GM21528 (cell line): Measurements from ENCODE around the gene TMEM213.

Source experiments
- ATAC-seq: cut with Tn5 transposase; IDR thresholded peaks from one replicate; pipeline ENCODE4 v1.9.1; 2021; ENCODE audit warnings: mild to moderate bottlenecking, moderate library complexity; ENCODE audit not compliant: unreplicated experiment, low FRiP score

TMEM213 gene, protein sequence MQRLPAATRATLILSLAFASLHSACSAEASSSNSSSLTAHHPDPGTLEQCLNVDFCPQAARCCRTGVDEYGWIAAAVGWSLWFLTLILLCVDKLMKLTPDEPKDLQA

DNA sequence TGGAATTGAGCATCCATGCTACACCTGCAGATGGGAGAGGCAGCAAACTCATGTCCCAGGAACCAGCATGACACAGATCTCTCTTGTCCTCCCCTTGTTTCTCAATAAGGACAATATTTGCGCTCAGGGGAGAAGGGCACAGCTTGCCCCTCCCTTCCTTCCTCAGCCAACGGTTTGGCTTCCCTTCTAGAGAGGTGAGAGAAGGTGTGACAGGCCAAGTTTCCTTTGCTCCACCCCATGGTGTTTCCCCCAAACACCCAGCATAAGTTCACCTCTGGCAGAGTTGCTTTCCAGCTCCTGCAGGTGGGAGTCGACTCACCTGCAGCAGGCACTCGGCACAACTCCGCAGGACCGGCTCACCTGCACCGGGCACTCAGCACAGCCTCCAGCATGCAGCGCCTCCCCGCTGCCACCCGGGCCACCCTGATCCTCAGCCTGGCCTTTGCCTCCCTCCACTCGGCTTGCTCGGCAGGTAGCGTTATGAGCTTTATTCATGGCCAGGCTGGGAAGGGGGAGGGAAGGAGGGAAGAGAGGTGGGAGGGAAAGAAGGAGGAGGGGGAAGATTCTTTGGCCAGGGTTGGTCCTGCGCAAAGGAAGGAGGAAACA is at the start of gene TMEM213, which contains the start of gene ATP6V0A4:
TSS of gene TMEM213 (plus strand) at position 280 of the 606 bp plus-strand sequence. CDS start at position 391, 111 bp downstream.
TSS of gene ATP6V0A4 (minus strand) at position 482 of the 606 bp plus-strand sequence. CDS start 26,949 bp downstream, outside the sequence.
- no peak for ATAC-seq

DNA sequence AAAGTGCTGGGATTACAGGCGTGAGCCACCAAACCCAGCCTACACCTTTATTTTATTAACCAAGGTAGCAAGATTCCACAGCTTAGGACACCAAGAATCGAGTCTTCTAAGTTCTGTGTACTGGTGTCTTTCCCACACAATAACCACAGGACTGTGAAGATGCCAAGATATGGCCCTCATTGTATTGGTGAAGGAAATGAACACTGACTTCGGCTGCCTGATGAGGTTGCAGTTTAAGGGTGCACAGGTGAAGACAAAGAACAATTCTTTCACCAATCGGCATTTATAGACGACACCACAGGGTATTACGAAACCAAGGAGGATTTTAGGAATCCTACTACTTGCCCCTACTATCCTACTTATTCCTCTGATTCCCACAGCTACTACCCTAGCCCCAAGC is 49.1 kb upstream of the TMEM213 start:
- ATAC-seq: no peak

DNA sequence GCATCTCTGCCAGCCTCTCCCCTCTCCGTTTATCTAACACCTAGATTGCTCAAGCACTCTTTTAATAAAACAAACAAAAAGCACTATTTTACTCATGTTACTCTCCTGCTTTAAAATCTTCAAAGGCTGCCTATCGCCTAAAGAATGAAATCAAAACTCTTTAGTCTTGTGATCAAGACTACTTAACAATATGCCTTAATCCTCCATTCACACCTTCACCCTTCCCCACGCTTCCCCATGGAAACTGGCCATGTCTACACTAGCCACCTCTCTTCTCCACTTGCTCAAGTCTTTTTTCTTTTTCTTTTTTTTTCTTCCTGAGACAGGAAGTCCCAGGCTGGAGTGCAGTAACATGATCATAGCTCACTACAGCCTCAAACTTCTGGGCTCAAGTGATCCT is 47.8 kb upstream of the TMEM213 start:
- ATAC-seq: no peak

DNA sequence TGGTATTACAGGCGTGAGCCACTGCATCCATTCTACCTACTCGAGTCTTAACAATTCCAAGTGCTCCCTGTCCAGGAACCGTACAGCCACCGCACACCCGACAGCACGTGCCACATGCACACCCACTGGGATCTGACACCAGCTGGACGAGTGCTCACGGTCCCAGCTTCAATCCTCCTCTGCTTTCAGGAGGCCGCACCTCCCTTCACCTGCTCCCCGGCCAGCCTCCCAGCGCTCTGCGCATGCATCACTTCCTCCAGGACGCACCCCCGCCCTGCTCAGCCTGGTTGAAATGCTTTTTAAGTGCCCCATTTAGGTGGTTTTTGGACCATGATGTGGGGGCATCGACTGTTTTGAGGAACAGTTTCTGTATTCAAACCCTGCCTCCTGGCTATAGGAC is 47.3 kb upstream of the TMEM213 start:
- ATAC-seq: no peak

DNA sequence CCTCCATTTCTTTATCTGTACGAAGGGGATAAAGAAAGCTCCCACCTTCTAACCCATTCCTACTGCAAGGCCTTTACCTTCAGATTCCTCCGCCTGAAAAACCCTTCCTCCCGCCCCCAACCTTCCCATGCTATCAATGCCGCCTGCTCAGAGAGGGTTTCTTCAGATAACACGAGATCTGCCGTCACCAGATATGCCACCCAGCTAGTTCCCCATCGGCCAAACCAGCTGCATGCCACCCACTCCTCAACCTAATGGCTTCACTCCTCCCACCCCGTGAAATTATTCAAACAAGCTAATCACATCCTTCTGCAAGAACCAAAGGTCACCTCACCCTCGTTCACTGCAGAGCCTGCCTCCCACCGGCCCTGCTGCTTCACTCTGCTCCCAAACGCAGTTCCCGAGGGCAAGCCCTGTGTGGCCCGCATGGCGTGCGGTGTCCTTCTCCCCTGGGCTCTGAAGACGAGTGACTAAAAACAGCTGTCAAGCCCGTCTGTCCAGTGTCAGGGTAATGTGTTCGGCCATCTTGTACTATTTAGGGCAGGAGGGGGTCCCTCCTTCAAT is 46.8 kb upstream of the TMEM213 start:
- no peak for ATAC-seq

DNA sequence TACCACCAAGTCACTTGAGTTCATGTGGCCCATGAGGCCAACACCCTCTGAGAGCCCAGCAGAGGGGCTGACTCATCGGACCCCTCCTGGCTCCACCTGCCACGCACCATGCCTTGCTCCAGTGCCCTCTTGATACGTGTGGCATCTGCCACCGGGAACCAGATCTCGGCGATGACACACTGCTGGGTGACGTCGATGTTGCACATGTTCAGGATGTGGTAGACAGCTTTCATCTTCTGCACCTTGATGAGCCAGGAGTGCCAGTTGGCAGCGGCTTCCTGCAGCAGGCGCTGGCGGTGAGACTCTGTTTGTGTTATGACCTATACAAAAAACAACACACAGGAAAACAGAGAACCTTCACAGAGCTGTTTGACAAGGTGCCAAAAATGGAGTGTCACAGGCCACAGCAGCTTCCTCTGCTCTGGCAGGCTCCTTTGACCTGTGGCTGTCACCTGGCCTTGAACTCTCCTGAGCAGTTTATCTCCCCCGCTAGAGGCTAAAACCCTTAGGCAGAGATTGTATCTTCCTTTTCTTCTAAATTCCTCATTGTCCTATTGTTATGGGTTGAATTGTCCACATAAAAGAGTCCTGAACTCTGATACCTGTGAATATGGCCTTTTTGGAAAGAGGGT is 45.2 kb upstream of the TMEM213 start:
- ATAC-seq: peak; percentile 82

DNA sequence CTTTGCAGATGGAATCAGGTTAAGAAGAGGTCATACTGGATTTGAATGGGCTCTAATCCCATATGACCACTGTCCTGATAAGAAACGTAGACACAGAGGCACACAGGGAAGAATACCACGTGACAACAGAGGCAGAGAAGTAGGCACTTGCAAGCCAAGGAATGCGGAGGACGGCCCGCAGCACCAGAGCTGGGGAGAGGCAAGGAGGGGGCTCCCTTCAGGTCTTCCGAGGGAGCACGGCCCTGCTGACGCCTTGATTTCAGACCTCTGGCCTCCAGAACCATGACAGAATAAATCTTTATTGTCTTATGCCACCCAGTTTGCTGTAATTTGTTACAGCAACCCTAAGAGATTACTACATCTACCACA is 44.7 kb upstream of the TMEM213 start:
- ATAC-seq: no peak

DNA sequence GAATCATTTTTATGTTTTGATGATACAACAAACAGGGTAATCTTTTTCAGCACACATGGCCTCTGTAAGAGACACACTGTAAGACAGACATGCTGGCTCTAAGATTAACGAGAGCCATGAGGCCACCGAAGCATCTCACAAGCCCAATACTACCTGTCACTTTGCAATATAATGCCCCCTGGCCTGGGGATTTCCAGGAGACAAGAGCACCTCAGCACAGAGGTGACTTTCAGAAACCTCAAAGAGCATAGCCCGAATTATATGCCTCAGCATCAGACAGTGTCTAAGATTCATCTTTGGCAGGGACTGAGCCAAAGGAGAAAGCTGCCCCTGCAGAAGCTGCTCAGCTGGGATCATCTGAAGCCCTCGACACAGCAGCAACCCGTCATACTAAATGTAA is 44.2 kb upstream of the TMEM213 start:
- no peak for ATAC-seq

DNA sequence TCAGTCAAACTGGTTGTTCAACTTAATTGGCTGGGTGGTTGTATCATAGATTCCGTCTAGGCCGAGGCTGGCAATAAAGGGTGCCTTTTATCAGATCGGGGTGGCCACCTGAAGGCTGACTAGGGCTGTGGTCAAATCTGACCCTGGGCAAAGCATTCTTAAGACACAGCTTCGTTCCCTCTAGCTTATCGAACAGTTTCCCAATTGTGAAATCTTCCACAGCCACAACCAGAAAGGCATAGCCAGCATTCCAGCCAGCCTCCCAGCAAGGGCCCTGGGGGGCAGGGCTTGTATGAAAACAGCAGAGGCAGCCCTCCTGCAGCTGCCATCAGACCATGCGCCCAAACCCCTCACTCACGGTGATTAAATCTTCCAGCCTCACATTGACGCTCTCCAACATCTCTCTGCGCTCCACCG is 42.5 kb upstream of the TMEM213 start:
- ATAC-seq: no peak

DNA sequence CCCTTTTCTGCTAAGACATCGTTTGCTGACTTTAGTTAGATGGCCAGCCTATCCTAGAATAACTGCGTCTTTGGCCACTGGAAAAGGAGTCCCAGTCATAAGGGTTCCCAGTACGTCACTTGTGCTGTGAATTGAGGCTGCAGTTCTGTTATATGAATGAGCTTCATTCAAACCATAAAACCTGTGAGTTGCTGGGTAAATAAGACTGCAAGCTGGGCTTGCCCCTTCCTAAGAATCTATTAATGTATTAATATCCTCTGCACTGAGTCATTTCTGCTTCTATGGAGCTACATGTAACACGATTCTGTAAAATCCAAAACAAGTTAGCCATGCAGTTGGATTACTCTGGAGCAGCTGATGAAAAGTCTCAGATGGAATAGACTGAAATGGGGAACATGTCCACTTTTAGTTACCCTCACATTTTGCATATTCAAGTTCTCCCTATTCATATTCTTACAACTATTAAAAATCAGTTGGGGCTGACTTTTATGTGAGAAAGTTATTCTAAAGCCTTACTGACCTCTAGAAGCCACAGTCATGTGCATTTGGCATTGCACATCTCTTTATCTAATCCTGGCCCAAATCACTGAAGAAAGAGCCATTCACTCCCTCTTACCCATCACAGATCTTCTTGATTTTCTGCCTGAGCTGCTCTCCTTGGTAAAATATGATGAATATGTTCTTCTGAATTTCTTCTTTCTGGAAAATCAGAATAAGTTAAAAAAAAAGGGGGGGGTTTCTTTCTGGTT is 41.8 kb upstream of the TMEM213 start:
- no peak for ATAC-seq

DNA sequence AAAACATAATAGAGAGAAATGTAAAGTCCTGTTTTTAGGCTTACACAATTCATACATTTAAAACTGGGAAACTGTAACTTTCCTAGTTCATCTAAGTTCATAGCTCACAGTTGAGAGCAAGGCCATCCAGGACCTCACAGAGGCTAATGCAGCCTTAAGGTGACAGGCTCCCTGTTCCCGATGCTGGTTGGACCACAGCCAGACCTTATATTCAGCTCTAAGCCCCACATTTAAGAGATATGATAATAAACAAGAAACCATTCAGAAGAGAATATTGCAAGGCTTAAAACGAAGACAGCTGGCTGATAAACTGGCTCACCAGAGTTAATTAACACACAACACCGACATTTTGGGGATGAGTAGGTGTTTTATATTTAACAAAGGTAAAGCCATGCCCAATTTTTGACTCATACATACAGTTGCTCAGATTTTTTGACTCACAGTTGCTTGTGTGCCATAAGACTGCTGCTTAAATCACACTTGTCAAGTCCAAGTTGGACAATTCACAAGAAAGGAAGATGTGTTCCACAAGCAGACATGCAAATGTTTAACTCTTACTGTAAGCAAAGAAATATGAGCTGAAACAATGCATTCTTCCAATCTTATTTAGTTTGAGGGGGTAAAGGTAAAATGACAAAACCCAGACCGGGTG is 41.1 kb upstream of the TMEM213 start:
- ATAC-seq: no peak

DNA sequence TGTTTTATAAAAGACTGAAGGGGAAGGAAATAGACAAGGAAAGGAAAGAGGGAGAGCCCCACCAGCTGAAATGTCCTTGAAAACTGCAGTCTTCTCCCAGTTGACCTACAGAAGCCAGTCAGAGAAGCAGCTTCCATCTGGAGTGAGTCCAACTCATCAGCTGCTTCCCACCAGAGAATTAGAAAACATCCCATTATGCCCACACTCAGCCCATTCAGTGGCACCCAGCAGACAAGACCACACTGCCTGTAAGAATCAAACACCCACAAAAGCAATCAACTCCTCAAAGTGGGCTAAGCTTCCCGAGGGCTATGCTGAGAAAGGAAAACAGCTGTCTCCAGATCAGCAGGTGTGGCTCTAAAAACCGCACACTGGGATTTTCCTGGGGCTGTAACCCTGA is 29.6 kb upstream of the TMEM213 start:
- ATAC-seq: no peak

DNA sequence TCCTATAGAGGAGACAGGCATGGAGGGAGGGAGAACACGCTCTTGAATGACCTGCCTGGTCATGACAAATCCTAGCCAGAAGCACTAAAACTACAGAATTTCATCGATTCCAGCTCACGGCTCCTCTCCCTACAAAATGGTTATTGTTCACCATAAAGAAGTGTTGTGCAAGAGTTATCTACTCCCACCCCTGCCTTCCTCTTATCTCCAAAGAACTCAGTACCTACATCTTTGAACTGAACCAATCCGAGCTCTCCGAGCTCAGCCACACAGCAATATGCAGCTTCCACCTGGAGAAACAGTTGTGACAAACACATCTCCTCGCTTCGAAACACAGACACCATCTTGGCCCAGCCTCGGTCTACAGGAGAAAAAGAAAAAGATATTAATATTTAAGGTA is 26.9 kb upstream of the TMEM213 start:
- no peak for ATAC-seq

DNA sequence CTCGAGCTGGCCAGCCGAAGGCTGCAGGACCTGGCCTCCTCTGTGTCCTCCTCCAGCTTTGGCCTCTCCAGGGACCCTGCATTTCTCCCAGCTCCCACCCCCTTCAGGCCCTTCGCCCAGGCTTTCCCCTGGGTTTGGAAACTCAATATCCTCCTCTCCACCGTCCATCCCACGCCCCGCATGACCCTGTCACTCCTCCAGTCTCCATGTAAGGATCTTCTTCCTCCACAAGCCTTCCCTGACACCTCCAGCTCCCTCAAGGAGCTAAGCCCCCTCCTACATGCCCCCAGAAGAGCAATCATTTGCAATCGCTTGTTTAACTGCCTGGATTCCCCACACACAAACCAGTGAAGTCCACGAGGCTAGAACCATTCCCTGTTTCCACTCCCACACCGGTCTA is 24.6 kb upstream of the TMEM213 start:
- ATAC-seq: no peak

DNA sequence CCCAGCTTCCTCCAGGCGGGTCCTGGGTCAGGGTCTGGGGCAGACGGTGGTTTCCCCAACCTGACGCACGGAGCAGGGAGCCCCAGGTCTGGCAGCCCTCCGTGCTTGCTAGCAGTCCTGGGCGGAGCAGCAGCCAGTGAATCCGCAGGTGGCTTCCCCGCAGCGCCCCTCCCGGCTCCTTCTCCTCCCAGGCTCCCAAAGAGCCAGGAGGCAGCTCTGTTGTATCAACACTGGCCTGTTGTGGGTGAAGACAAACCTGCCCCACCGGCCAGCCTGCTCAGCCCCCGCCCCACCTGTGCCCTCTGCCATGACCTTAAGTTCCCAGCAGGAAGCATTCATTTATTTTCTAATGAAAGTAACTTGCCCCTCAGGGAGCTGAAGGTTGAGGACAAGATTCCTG is 24.0 kb upstream of the TMEM213 start:
- no peak for ATAC-seq

DNA sequence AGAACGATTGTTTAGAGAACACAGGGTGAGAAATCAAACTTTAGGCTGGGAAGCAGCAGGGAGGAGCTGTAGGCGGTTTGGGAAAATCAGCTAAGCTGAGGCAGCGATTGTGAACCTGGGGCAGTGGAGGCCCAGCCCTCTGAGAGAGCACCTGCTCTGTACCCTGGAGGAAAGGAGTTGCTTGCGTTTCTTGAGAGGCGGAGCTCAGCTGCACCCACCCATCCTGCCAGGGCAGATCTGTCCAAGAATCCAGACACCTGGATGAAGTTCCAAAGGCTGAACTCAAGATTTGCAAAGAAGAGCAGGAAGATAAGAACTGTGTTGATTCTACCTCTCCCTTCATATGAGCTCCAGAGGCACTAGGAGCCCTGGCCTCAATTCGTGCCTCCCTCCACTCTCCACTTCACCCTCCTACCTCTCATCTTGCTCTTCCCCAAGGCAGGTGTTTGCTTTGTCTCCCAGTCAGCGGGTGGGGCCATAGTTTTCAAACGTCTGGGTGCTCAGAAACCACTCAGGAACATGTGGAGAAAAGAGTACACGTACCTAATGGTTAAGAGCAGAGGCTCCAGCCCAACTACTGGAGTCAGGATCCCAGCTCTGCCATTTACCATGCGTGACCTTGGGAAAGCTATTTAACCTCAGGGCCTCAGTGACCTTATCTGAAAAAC is 21.5 kb upstream of the TMEM213 start:
- ATAC-seq: no peak

DNA sequence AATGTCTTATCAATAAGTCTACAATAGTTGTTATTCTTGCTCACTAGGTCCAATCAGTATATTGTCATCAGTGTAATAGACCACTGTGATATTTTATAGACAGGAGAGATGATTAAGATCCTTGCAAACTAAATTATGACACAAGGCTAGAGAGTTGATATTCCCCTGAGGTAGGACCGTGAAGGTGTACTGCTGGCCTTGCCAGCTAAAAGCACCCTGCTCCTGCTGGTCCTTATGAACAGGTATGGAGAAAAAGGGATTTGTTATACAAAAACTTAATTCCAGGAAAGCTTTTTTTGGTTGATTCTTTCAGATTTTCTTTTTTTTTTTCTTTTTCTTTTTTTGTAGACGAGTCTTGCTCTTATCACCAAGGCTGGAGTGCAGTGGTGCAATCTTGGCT is 16.8 kb upstream of the TMEM213 start:
- no peak for ATAC-seq

DNA sequence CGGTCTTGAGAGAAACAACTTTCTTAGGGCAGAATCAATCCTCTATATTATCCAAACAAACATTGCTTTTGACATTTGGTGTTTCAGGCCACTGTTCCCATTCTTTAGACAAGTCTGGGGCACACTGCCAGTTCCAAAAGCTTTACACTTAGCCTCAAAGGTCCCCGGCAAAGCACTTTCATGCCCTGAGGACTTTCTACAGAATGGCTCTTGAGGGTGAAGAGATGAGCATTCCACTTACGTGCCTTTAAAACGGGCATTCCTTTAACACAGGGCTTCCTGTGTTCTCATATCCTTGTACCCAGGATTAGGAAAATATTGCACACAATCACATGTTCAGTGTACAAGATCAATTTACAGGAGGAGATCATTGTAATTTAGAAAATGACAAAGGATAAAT is 13.1 kb upstream of the TMEM213 start:
- ATAC-seq: no peak

DNA sequence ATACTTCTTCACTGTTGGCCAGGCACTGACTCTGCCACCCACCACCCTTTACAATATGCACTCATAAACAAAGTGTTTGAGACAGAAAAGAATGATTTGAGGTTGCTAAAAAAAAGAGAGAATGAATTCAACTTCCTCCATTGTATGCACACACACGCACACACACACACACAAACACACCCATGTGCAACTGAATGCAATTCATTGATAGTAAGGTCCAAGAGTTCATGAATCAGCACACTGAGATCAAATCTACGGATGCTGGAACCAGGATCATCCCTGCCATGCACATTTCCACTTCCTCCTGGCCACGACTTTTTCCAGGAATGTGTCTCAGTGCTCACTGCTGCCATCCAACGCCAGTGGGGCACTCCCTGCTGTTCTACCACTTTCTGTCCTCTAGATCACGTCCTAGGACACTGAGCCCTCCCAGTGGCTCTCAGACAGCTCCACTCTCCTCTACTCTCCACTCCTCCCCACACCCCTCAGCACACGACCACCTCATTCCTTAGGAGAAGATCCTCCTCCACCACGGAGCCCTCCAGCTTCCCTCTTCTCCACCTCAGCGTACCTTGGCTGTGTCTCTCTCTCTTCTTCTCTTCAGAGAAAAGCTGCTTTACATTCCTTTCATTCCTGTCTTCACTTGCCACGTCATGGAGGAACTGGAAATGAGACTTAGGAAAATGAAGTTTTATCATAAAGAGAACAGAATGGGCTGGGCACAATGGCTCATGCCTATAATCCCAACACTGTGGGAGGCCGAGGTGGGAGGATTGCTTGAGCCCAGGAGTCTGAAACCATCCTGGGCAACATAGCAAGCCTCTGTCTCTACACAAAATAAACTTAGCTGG is 12.0 kb upstream of the TMEM213 start:
- no peak for ATAC-seq
